GM23338 (cell line): ENCODE results near the gene SMAD3. TPM values are rescaled to one million over a fixed set of nuclear protein-coding genes. Genes with fewer than 3 reads are reported as not detected.

Experiments
- ATAC-seq: fragments of 200-7000 bp; cut with Tn5 transposase; 3 replicates; pipeline ENCODE4 v1.9.1; 2020
- DNase-seq: peaks from one replicate; pipeline ENCODE4 v3.0.0-alpha.2; 2015; ENCODE audit warnings: low spot score
- H2AFZ ChIP-seq: fragments of 200-600 bp; sonication (generic); 2 replicates; pipeline ENCODE4 v1.8.0; 2016; ENCODE audit warnings: antibody characterized with exemption, mild to moderate bottlenecking, moderate library complexity
- H3F3A ChIP-seq: fragments of 200-600 bp; sonication (generic); replicated peaks from 2 replicates; pipeline ENCODE4 v1.8.0; 2017; ENCODE audit warnings: antibody characterized with exemption, mixed run types, low read depth
- H3K27ac ChIP-seq: fragments of 200-600 bp; sonication (generic); 2 replicates; pipeline ENCODE4 v1.6.1; 2016; ENCODE audit warnings: low read depth
- H3K27me3 ChIP-seq: fragments of 200-600 bp; sonication (generic); 2 replicates; pipeline ENCODE4 v1.8.0; 2016; ENCODE audit warnings: mild to moderate bottlenecking, mixed run types, moderate library complexity; ENCODE audit not compliant: insufficient read depth
- H3K36me3 ChIP-seq: fragments of 200-600 bp; sonication (generic); 2 replicates; pipeline ENCODE4 v1.8.0; 2016; ENCODE audit warnings: mild to moderate bottlenecking; ENCODE audit not compliant: insufficient read depth
- H3K4me1 ChIP-seq: fragments of 200-600 bp; sonication (generic); 2 replicates; pipeline ENCODE4 v1.8.0; 2016; ENCODE audit warnings: mild to moderate bottlenecking, moderate library complexity; ENCODE audit not compliant: insufficient read depth
- H3K4me2 ChIP-seq: fragments of 200-600 bp; sonication (generic); 2 replicates; pipeline ENCODE4 v1.7.1; 2017; ENCODE audit warnings: mixed run types
- H3K4me3 ChIP-seq: fragments of 200-600 bp; sonication (generic); 2 replicates; pipeline ENCODE4 v1.6.1; 2016; ENCODE audit warnings: mixed run types
- H3K79me2 ChIP-seq: fragments of 200-600 bp; sonication (generic); replicated peaks from 2 replicates; pipeline ENCODE4 v1.8.0; 2017; ENCODE audit warnings: mild to moderate bottlenecking; ENCODE audit not compliant: insufficient read depth
- H3K9me2 ChIP-seq: fragments of 200-600 bp; sonication (generic); 2 replicates; pipeline ENCODE4 v1.8.0; 2017; ENCODE audit not compliant: insufficient read depth
- H4K20me1 ChIP-seq: fragments of 200-600 bp; sonication (generic); replicated peaks from 2 replicates; pipeline ENCODE4 v1.8.0; 2017; ENCODE audit warnings: mild to moderate bottlenecking; ENCODE audit not compliant: insufficient read depth
- H3K27ac Mint-ChIP-seq: 2 replicates; pipeline ENCODE4 v1.8.0; 2020; ENCODE audit warnings: inconsistent platforms, mild to moderate bottlenecking, moderate library complexity, mixed read lengths
- H3K27me3 Mint-ChIP-seq: 3 replicates; pipeline ENCODE4 v1.8.0; 2022; ENCODE audit warnings: low read depth, mild to moderate bottlenecking, moderate library complexity, mixed read lengths, inconsistent platforms; ENCODE audit not compliant: insufficient read depth, poor library complexity
- H3K36me3 Mint-ChIP-seq: 3 replicates; pipeline ENCODE4 v1.8.0; 2021; ENCODE audit warnings: low read depth, mild to moderate bottlenecking, inconsistent platforms, moderate library complexity, mixed read lengths
- H3K4me1 Mint-ChIP-seq: 3 replicates; pipeline ENCODE4 v1.8.0; 2020; ENCODE audit warnings: mild to moderate bottlenecking, inconsistent platforms, mixed read lengths
- H3K4me3 Mint-ChIP-seq: 3 replicates; pipeline ENCODE4 v1.8.0; 2021; ENCODE audit warnings: moderate library complexity, mild to moderate bottlenecking, inconsistent platforms, mixed read lengths
- H3K9me3 Mint-ChIP-seq: 3 replicates; pipeline ENCODE4 v1.8.0; 2020; ENCODE audit warnings: moderate library complexity, mild to moderate bottlenecking, inconsistent platforms, mixed read lengths
- JUNB ChIP-seq: IDR thresholded peaks from one replicate; pipeline ENCODE4 v1.6.1; 2016; ENCODE audit warnings: antibody characterized with exemption; ENCODE audit not compliant: unreplicated experiment
- POLR2AphosphoS5 ChIP-seq: IDR thresholded peaks from 2 replicates; pipeline ENCODE4 v1.6.1; 2016; ENCODE audit warnings: antibody characterized with exemption, low read depth
- REST ChIP-seq: IDR thresholded peaks from one replicate; pipeline ENCODE4 v1.6.1; 2018; ENCODE audit warnings: antibody characterized with exemption; ENCODE audit not compliant: unreplicated experiment
- STAT1 ChIP-seq: IDR thresholded peaks from one replicate; pipeline ENCODE4 v1.6.1; 2016; ENCODE audit warnings: antibody characterized with exemption; ENCODE audit not compliant: unreplicated experiment
- polyA plus RNA-seq: library from polyadenylated mRNA; unstranded; fragments of >200 nt; fragmentation: Nextera tagmentation; extraction: Ambion mirVana; gene quantifications from 2 replicates; pipeline ENCODE4 v1.2.1, GENCODE V29; 2016
- total RNA-seq: library from RNA; depleted of rRNA; stranded (reverse); fragments of >200 nt; shearing (Covaris generic); gene quantifications from 2 replicates; pipeline ENCODE4 v1.2.3, GENCODE V29; 2014
- TF ChIP-seq, protein P1 (sequence below): fragments of 250-450 bp; sonication (Bioruptor Pico); IDR thresholded peaks from 2 replicates; pipeline ENCODE4 v1.5.0; 2020; ENCODE audit warnings: mild to moderate bottlenecking, moderate library complexity

Gene SMAD3
- total and polyA plus RNA-seq, 2 experiments from 2014 or later: 4.9 to 11.6 TPM

DNA sequence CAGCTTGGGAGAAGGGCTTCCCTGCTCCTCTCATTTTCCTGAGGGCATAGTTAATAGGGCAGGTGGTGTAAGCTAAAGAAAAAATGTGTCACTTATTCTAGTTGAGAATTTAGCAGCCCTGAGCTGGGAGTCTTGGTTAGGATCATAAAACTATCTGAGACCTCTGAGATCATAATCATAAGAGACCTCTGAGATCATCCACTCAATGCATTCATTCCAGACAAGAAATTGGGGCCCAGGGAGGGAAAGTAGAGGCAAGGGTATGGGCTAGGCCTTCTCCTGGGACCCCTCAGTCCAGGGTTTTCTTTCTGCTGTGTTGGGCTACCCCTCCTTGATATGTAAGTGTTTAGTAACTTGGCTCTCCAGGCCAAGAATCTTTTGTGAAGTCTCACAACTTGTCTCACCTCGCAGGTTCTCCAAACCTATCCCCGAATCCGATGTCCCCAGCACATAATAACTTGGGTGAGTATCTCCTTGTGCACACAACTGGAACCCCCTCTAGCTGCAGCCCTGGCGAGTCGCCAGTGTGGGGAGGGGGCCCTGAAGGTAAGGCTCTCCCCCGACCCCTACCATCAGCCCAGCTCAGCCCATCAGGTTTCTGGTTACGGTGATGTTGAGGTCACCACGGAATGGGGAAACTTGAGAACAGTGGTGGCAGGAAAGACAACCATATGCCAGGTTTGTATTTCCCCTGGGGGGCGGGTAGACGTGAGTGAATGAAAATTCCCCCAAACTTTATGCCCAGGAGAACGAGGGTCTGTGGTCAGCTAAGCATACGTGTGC, 104.9 kb downstream of the SMAD3 start:
- Histone ChIP-seq H3K4me1 (peaks cover 16% of the 10 kb centered on the region), H3K79me2 (no peaks in the 10 kb centered on the region), H3K36me3 (no peaks in the 10 kb centered on the region; the same call in 1 of the 2 replicates), H3F3A (peaks cover 6% of the 10 kb centered on the region; the same call in 1 of the 2 replicates), H3K4me2 (no peak overlapping the region), H2AFZ (no peak overlapping the region), H3K27me3 (no peaks in the 10 kb centered on the region), H3K4me3 (no peak overlapping the region), H3K27ac (no peak overlapping the region), H3K9me2 (no peaks in the 10 kb centered on the region), H4K20me1 (no peaks in the 10 kb centered on the region)
- peaks cover 8% of the 10 kb centered on the region for H3K27me3 Mint-ChIP-seq
- H3K27ac Mint-ChIP-seq: no peak overlapping the region
- TF ChIP-seq POLR2AphosphoS5 (no peak), JUNB (no peak), STAT1 (no peak), REST (no peak)
- TF ChIP-seq, protein P1, sequence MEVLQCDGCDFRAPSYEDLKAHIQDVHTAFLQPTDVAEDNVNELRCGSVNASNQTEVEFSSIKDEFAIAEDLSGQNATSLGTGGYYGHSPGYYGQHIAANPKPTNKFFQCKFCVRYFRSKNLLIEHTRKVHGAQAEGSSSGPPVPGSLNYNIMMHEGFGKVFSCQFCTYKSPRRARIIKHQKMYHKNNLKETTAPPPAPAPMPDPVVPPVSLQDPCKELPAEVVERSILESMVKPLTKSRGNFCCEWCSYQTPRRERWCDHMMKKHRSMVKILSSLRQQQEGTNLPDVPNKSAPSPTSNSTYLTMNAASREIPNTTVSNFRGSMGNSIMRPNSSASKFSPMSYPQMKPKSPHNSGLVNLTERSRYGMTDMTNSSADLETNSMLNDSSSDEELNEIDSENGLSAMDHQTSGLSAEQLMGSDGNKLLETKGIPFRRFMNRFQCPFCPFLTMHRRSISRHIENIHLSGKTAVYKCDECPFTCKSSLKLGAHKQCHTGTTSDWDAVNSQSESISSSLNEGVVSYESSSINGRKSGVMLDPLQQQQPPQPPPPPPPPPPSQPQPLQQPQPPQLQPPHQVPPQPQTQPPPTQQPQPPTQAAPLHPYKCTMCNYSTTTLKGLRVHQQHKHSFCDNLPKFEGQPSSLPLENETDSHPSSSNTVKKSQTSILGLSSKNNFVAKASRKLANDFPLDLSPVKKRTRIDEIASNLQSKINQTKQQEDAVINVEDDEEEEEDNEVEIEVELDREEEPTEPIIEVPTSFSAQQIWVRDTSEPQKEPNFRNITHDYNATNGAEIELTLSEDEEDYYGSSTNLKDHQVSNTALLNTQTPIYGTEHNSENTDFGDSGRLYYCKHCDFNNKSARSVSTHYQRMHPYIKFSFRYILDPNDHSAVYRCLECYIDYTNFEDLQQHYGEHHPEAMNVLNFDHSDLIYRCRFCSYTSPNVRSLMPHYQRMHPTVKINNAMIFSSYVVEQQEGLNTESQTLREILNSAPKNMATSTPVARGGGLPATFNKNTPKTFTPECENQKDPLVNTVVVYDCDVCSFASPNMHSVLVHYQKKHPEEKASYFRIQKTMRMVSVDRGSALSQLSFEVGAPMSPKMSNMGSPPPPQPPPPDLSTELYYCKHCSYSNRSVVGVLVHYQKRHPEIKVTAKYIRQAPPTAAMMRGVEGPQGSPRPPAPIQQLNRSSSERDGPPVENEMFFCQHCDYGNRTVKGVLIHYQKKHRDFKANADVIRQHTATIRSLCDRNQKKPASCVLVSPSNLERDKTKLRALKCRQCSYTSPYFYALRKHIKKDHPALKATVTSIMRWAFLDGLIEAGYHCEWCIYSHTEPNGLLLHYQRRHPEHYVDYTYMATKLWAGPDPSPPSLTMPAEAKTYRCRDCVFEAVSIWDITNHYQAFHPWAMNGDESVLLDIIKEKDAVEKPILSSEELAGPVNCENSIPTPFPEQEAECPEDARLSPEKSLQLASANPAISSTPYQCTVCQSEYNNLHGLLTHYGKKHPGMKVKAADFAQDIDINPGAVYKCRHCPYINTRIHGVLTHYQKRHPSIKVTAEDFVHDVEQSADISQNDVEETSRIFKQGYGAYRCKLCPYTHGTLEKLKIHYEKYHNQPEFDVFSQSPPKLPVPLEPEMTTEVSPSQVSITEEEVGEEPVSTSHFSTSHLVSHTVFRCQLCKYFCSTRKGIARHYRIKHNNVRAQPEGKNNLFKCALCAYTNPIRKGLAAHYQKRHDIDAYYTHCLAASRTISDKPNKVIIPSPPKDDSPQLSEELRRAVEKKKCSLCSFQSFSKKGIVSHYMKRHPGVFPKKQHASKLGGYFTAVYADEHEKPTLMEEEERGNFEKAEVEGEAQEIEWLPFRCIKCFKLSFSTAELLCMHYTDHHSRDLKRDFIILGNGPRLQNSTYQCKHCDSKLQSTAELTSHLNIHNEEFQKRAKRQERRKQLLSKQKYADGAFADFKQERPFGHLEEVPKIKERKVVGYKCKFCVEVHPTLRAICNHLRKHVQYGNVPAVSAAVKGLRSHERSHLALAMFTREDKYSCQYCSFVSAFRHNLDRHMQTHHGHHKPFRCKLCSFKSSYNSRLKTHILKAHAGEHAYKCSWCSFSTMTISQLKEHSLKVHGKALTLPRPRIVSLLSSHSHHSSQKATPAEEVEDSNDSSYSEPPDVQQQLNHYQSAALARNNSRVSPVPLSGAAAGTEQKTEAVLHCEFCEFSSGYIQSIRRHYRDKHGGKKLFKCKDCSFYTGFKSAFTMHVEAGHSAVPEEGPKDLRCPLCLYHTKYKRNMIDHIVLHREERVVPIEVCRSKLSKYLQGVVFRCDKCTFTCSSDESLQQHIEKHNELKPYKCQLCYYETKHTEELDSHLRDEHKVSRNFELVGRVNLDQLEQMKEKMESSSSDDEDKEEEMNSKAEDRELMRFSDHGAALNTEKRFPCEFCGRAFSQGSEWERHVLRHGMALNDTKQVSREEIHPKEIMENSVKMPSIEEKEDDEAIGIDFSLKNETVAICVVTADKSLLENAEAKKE: no peak
- no peaks in the 10 kb centered on the region; the same call in 2 of the 3 replicates for H3K9me3 Mint-ChIP-seq
- ATAC-seq: no peak
- no peak overlapping the region for H3K4me3 Mint-ChIP-seq
- H3K36me3 Mint-ChIP-seq: peaks cover 24% of the 10 kb centered on the region
- H3K4me1 Mint-ChIP-seq: peaks cover 53% of the 10 kb centered on the region
- DNase-seq: no peak
